PC-9 (cell line): ENCODE results near the gene EVX1. TPM values are rescaled to one million over a fixed set of nuclear protein-coding genes. Genes with fewer than 3 reads are reported as not detected.
A peak's percentile ranks its signal among the peaks of the same experiment; 100 is the strongest.

Experiments used
- BruUV-seq: library from RNA; stranded (reverse); fragments of 400-500 nt; replicated peaks from 2 replicates; lab custom pipeline; 2021; lab: Mats Ljungman, UMichigan
- CTCF ChIA-PET: fragments of 300-600 bp; sonication (Branson Sonifier 250); formaldehyde crosslinking; loops from one replicate; lab custom pipeline; 2022; ENCODE audit warnings: antibody characterized with exemption; lab: Charles Lee
- POLR2A ChIA-PET: fragments of 300-600 bp; sonication (Branson Sonifier 250); formaldehyde crosslinking; loops from one replicate; lab custom pipeline; 2022; ENCODE audit warnings: antibody characterized with exemption; ENCODE audit not compliant: unreplicated experiment; lab: Charles Lee
- DNase-seq, 2 experiments: peaks; one replicate each; pipeline versions ENCODE4 v3.0.0 to v3.0.0-alpha.2; 2015 to 2022; ENCODE audit warnings: mixed read lengths in 1 of 2
- H2AFZ ChIP-seq: fragments of 200-600 bp; sonication (generic); 2 replicates; pipeline ENCODE4 v1.8.1; 2017; ENCODE audit warnings: antibody characterized with exemption
- H3F3A ChIP-seq: fragments of 200-600 bp; sonication (generic); 2 replicates; pipeline ENCODE4 v1.8.1; 2017; ENCODE audit warnings: antibody characterized with exemption, mild to moderate bottlenecking, low read depth; ENCODE audit not compliant: insufficient read depth
- H3K27ac ChIP-seq: fragments of 200-600 bp; sonication (generic); 2 replicates; pipeline ENCODE4 v1.6.1; 2016; ENCODE audit warnings: mixed run types
- H3K27me3 ChIP-seq: fragments of 200-600 bp; sonication (generic); 2 replicates; pipeline ENCODE4 v1.6.1; 2016; ENCODE audit warnings: low read depth, mixed run types; ENCODE audit not compliant: insufficient read depth
- H3K36me3 ChIP-seq: fragments of 200-600 bp; sonication (generic); 2 replicates; pipeline ENCODE4 v1.6.1; 2016; ENCODE audit warnings: low read depth, mixed run types
- H3K4me1 ChIP-seq: fragments of 200-600 bp; sonication (generic); replicated peaks from 2 replicates; pipeline ENCODE4 v1.6.1; 2016; ENCODE audit warnings: mixed run types; ENCODE audit not compliant: insufficient read depth
- H3K4me2 ChIP-seq: fragments of 200-600 bp; sonication (generic); 2 replicates; pipeline ENCODE4 v1.6.1; 2017; ENCODE audit warnings: mixed run types
- H3K4me3 ChIP-seq: fragments of 200-600 bp; sonication (generic); 2 replicates; pipeline ENCODE4 v1.6.1; 2016; ENCODE audit warnings: mixed run types
- H3K79me2 ChIP-seq: fragments of 200-600 bp; sonication (generic); 2 replicates; pipeline ENCODE4 v1.6.1; 2017; ENCODE audit warnings: low read depth, mixed run types
- H3K9me2 ChIP-seq: fragments of 200-600 bp; sonication (generic); 2 replicates; pipeline ENCODE4 v1.8.1; 2017; ENCODE audit warnings: mild to moderate bottlenecking; ENCODE audit not compliant: insufficient read depth
- H3K9me3 ChIP-seq: fragments of 200-600 bp; sonication (generic); 2 replicates; pipeline ENCODE4 v1.8.1; 2016; ENCODE audit warnings: low read depth; ENCODE audit not compliant: insufficient read depth
- H4K20me1 ChIP-seq: fragments of 200-600 bp; sonication (generic); 2 replicates; pipeline ENCODE4 v1.8.1; 2017; ENCODE audit not compliant: insufficient read depth
- CTCF ChIP-seq: fragments of 200-600 bp; sonication (generic); conservative IDR thresholded peaks from 2 replicates; pipeline ENCODE4 v1.6.1; 2017; ENCODE audit warnings: mixed run types, antibody characterized with exemption, mild to moderate bottlenecking, moderate library complexity
- EZH2 ChIP-seq: fragments of 200-600 bp; sonication (generic); IDR thresholded peaks from 2 replicates; pipeline ENCODE4 v1.8.0; 2017; ENCODE audit warnings: antibody characterized with exemption, low read depth
- intact Hi-C: fragments of 100-400 bp; cut with micrococcal nuclease; formaldehyde crosslinking; loops from one replicate; pipeline ENCODE4 v1.10.0; 2022; ENCODE audit not compliant: unreplicated experiment
- total RNA-seq: library from RNA; stranded (reverse); gene quantifications from 2 replicates; pipeline ENCODE4 v1.2.3, GENCODE V29; 2021

The EVX1 gene
- total RNA-seq, 1 experiment from 2014 or later = not detected

- TF ChIP-seq CTCF = no peak
- TF ChIP-seq EZH2 = no peak
- no peak overlapping the region for H3K4me3 ChIP-seq
- no peak for DNase-seq
- no peak overlapping the region for H3K4me2 ChIP-seq
- H3K9me2 ChIP-seq = no peaks in the 10 kb centered on the region
- no peak overlapping the region for H2AFZ ChIP-seq
- H3K27ac ChIP-seq = no peak overlapping the region
- no peaks in the 10 kb centered on the region for H3K4me1 ChIP-seq
- no peaks in the 10 kb centered on the region for H4K20me1 ChIP-seq
- ChIA-PET POLR2A (interaction anchor here (0.5 to 0.6 kb wide), 2 partner anchors 13 to 109 kb away, joined by 3 to 5 read pairs; no protein-coding TSS in a partner anchor), CTCF (no interaction called here)
- H3K27me3 ChIP-seq = no peaks in the 10 kb centered on the region
- BruUV-seq = no TSS peak
- no peaks in the 10 kb centered on the region for H3K9me3 ChIP-seq
- no peaks in the 10 kb centered on the region for H3K36me3 ChIP-seq
- H3F3A ChIP-seq = no peaks in the 10 kb centered on the region
- intact Hi-C loops = no loop called here
- H3K79me2 ChIP-seq = no peaks in the 10 kb centered on the region
Observed at GRCh38 chr7:27229448-27229847, 13.2 kb upstream of the EVX1 start.

- TF ChIP-seq CTCF = peak; percentile 75
- no peak for TF ChIP-seq EZH2
- peak overlapping the region; percentile 92 for H2AFZ ChIP-seq
- intact Hi-C loops = loop anchor here (1.0 to 10.0 kb wide), 3 partner anchors 109 to 686 kb away; no protein-coding TSS in a partner anchor
- H3K4me1 ChIP-seq = no peaks in the 10 kb centered on the region
- H3K4me3 ChIP-seq = peak overlapping the region; percentile 64
- no peaks in the 10 kb centered on the region for H3F3A ChIP-seq
- DNase-seq = peak; percentile 44 to 74
- H3K79me2 ChIP-seq = no peaks in the 10 kb centered on the region
- CTCF ChIA-PET = no interaction called here
- H3K9me2 ChIP-seq = no peaks in the 10 kb centered on the region
- H3K27ac ChIP-seq = no peak overlapping the region
- H3K4me2 ChIP-seq = peak overlapping the region; percentile 88
- H3K27me3 ChIP-seq = peaks cover 8% of the 10 kb centered on the region; the same call in 1 of the 2 replicates
- BruUV-seq = no TSS peak
- no peaks in the 10 kb centered on the region for H3K9me3 ChIP-seq
- POLR2A ChIA-PET = no interaction called here
- H3K36me3 ChIP-seq = no peaks in the 10 kb centered on the region
- no peaks in the 10 kb centered on the region for H4K20me1 ChIP-seq
Observed at GRCh38 chr7:27235387-27236311, 7.0 kb upstream of the EVX1 start.

GRCh38 chr7:27237735-27238334 is 4.8 kb upstream of the EVX1 start:
- ChIA-PET CTCF (interaction anchor here (0.6 kb wide), 1 partner anchor 45 kb away, joined by 4 read pairs; no protein-coding TSS in a partner anchor), POLR2A (interaction anchor here (0.5 kb wide), 1 partner anchor 250 kb away, joined by 3 read pairs; no protein-coding TSS in a partner anchor)
- Histone ChIP-seq H3F3A (no peaks in the 10 kb centered on the region), H4K20me1 (no peaks in the 10 kb centered on the region), H3K9me3 (no peaks in the 10 kb centered on the region), H3K27me3 (peaks cover 23% of the 10 kb centered on the region; the same call in 1 of the 2 replicates), H3K36me3 (no peaks in the 10 kb centered on the region), H2AFZ (no peak overlapping the region), H3K4me1 (no peaks in the 10 kb centered on the region), H3K27ac (no peak overlapping the region), H3K79me2 (no peaks in the 10 kb centered on the region), H3K9me2 (no peaks in the 10 kb centered on the region), H3K4me3 (no peak overlapping the region), H3K4me2 (no peak overlapping the region)
- no peak for DNase-seq
- intact Hi-C loops = loop anchor here (10.0 kb wide), 1 partner anchor 107 kb away; no protein-coding TSS in a partner anchor
- no TSS peak for BruUV-seq
- TF ChIP-seq CTCF = no peak
- no peak for TF ChIP-seq EZH2
